Astrocyte of the hippocampus (primary cell): ENCODE results near the gene LRRC59.
A peak's percentile ranks its signal among the peaks of the same experiment; 100 is the strongest.
"Not testable (repeated sequence)": the region's sequence is repeated elsewhere in the genome, so short reads cannot be mapped to it uniquely, and the experiment has no call there.

Experiments used
- DNase-seq: peaks from one replicate; pipeline ENCODE4 v3.0.0; 2011; ENCODE audit warnings: low read depth, low spot score

LRRC59 gene

GRCh38 chr17:50397111-50397918 lies at the start of gene LRRC59:
LRRC59 (minus strand) TSS chr17:50397523; CDS start chr17:50397317, 206 bp downstream.
- peak; percentile 96 for DNase-seq

DNA sequence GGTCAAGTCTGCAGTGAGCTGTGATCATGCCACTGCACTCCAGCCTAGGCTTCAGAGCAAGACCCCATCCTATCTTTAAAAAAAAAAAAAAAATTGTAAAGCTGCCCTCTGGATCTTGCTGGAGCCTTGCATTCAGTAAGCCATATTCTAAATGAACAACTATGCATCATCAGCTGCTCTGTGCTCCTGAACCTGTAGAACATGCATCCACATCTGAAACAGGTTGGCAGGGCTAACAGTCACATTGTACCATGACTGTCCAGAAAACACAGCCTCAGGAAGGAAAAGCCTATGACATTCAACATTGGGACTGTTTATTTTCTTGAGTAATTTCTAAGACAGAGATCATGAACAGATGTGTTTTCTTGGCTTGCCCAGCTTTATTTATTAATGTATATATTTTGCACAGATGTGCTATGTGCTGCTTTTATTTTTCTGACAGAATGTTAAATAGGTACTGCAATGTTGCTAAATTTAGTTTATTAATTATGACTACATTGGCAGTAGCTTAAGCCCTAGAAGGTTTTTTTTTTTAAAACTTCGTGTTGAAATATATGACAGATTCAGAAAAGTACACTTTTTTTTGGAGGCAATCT lies 48.5 kb upstream of the LRRC59 start:
- no peak for DNase-seq

- DNase-seq, result no peak
These were observed 47.8 kb upstream of the LRRC59 start for GRCh38 chr17:50444841-50445715.

DNA sequence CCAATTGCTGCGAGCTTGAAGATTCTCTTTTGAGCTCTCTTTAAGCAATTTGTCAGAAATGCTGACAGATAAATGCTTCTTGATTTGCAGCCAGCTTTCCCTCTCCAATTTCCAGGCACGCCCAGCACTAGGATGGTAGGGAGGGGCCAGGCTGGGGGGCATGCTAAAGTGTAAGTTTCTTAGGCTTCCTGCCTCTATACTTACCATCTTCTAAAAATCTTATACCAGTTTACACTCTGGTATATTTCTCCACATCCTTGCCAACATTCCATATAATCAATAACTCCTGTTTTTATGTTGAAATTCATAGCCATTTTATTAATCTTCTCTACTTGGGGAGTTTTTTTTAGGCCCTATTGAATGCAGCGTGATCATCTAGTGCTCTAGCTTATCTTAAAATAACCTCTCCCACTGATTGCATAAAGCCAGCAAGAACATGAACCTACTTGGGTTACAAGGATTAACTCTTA lies 46.2 kb upstream of the LRRC59 start:
- no peak for DNase-seq

GRCh38 chr17:50440838-50441829 lies 43.8 kb upstream of the LRRC59 start:
- DNase-seq, result no peak

- DNase-seq, result no peak
These were observed 43.0 kb upstream of the LRRC59 start for GRCh38 chr17:50440172-50440837.

DNA sequence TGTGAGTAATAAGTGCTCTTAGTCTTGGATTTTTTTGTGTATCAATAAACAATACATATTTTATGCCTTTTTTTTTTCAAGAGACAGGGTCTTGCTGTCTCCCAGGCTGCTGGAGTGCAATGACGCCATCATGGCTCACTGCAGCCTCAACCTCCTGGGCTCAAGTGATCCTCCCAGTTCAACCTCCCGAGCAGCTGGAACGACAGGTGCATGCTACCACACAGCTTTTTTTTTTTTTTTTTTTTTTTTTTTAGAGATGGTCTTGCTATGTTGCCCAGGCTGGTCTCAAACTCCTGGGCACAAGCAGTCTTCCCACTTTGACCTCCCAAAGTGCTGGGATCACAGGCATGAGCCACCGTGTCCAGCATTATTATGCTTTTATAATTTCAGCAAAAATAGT lies 41.7 kb upstream of the LRRC59 start:
- no peak for DNase-seq

DNA sequence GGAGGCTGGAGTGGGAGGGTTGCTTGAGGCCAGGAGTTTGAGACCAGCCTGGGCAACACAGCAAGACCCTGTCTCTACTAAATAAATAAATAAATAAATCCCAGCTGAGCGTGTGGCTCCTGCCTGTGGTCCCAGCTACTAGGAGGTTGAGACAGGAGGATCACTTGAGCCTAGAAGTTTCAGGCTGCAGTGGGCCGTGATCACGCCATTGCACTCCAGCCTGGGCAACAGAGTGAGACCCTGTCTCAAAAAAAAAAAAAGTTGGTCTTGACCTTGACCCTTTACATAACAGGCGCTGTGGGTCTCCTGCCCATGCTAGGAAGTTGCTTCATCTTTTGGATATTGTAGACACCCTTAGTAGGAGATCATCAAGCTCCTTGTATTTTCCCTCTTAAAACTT lies 40.1 kb upstream of the LRRC59 start:
- no peak for DNase-seq

DNA sequence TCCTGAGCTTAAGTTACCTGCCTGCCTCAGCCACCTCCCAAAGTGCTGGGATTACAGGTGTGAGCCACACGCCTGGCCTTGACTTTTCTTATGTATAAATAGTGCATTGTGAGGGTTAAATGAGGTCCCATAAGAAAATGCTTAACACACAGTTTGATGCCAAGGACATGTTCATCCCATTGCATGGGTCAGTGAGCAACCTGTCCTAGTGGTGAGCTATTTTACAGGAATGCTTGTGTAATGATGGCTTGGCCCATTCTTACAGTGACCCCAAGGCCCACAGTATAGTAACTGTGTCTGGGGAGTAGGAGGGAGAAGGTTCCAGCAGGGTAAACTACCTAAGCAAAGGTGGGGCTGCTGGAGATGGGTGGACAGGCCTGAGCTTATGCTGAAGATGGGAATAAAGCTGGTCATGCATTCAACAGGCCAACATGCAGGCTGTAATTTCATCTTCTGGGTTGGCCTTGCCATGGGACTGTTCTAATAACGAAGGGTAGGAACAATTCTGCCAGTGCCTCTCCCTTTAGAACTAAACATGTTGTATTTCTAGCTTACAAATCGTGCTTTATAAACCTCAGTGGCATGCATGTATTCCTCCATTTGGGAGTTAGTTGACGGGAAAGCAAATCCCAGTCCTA lies 34.9 kb upstream of the LRRC59 start:
- no peak for DNase-seq

DNA sequence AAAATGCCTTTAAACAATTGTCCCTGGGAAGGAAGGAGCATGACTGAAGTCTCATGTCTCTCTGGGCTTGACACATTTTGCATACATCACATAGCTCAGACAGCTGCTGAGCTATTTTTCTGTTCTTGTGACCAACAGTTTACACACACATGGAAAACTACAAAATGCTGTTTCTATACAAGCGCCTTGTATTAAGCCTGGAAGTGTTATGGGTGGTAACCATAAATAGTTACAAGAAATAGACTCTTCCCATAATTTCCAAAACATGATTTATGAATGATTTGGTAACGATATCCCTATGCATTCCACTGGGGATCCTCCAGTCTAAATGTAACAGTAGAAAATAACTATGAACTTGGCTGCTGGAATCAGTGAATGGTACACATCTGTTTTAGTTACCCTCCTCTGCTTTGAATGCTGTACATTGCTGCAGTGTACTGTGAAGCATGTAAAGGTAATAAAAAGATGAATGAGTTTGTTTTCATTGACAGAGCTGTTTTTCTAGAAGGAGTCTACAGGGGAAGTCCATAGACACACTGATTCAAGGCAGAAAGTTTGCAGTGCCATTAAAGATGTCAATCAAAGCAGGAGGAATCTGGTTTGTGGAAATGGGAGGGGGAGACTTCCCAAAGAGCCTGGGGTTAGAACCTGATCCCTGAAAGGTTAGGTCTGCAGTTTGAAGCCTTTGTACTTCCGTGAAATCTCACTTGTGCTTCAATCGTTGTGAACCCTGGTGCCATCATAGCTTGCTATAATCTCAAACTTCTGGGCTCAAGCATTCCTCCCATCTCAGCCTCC lies 33.7 kb upstream of the LRRC59 start:
- no peak for DNase-seq

GRCh38 chr17:50429793-50430192 lies 32.5 kb upstream of the LRRC59 start:
- no peak for DNase-seq

- DNase-seq, result no peak
These were observed 31.6 kb upstream of the LRRC59 start for GRCh38 chr17:50428831-50429424.

GRCh38 chr17:50428126-50428525 lies 30.8 kb upstream of the LRRC59 start:
- DNase-seq, result not testable (repeated sequence)

DNA sequence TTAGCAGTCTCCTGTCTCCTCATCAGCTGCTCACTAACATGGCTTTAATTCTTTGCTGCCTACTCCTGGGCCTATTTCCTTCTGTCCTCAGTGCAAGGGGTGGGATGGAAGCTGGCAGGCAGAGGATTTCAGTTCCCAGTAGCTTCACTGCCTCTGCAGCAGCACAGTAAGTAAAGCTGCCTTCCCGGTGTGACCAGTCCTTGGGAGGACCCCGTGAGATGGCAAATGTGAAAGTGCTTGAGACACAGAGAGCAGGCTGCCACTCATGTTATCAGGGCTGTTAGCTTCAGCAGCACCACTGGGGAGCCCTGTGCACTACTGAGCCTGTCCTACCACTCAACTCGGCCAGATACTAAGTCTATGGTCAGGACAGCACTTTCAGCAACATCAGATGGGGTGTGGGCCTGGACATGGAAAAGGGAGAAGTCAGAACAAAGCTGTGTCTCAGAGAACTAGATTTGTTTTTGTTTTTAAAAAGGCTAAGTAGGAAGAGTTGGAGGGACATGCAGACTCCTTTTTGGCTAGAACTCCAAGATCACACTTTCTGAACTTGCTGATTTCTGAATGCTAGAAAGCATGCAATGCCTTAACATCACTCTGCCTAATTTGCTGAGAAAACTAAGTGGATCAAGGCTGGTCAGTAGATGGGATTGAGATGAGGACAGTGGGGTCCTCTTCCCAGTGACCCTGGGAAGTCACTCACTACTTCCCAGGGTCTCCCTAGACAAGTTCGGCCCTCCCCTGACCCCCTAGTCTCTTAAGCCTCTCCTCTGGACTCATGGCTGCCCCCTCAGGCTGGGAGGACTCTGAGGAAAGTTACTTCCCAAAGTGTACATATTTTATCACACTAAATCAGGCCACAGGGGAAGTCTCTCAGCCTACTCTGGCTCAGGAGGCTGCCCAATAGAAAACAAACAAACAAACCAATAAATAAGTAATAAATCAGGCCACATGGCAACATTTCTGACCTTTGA lies 29.8 kb upstream of the LRRC59 start:
- peak; percentile 56 for DNase-seq

DNA sequence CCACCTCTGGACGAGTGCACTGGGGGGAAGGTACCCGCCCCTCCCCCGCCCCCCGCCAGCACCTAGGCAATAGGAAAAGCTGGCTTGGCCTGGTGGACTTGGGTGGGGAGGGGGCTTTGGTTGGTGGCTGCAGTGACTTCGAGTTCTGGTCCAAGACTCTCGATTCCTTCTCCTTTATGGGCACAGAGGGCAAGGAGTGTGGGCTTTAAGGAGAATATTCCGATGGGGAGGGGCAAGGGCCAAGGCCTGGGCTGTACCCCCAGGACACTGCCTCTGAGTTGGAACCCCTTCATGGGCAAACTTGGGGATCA lies 29.1 kb upstream of the LRRC59 start:
- DNase-seq, result no peak

- peak; percentile 79 for DNase-seq
These were observed 28.6 kb upstream of the LRRC59 start, which contains the start of gene ACSF2 for GRCh38 chr17:50425682-50426471. ACSF2 (plus strand) TSS chr17:50426218; CDS start chr17:50426262, 44 bp downstream.
